Stimulated activated CD4-positive, alpha-beta T cell treated with anti-CD3 and anti-CD28 coated beads, TNF-alpha, amount 100 ng/mL, for 1 hour (primary cell): ENCODE data around the gene DBN1.

Source experiments
- DNase-seq, 3 donors: peaks; one replicate each; pipeline ENCODE4 v3.0.0-alpha.2; 2020; ENCODE audit warnings: low read depth in 3 of 3, low spot score in 1 of 3

DBN1 gene

GRCh38 chr5:177473443-177474001 is at the start of gene DBN1:
Gene DBN1 (minus strand): TSS chr5:177473634. CDS start chr5:177473521, 113 bp downstream.
- DNase-seq, result no peak

GRCh38 chr5:177520916-177521513 is 47.6 kb upstream of the DBN1 start:
- no peak for DNase-seq

- no peak for DNase-seq
These were observed 46.8 kb upstream of the DBN1 start for GRCh38 chr5:177520271-177520670.

- no peak for DNase-seq
These were observed 46.2 kb upstream of the DBN1 start for GRCh38 chr5:177519463-177520235.

- DNase-seq, result peak; percentile 84 to 91 (median 88)
These were observed 43.5 kb upstream of the DBN1 start, which contains the start of gene DDX41 for GRCh38 chr5:177516601-177517568. Gene DDX41 (minus strand): TSS chr5:177516961. CDS start chr5:177516945, 16 bp downstream.

- no peak for DNase-seq
These were observed 42.1 kb upstream of the DBN1 start for GRCh38 chr5:177515580-177515979.

GRCh38 chr5:177514541-177514940 is 41.1 kb upstream of the DBN1 start:
- no peak for DNase-seq

GRCh38 chr5:177513500-177513899 is 40.1 kb upstream of the DBN1 start:
- no peak for DNase-seq

GRCh38 chr5:177512736-177513380 is 39.4 kb upstream of the DBN1 start:
- DNase-seq, result no peak

- DNase-seq, result no peak
These were observed 38.6 kb upstream of the DBN1 start for GRCh38 chr5:177511796-177512675.

- no peak for DNase-seq
These were observed 37.7 kb upstream of the DBN1 start for GRCh38 chr5:177511181-177511580.

- DNase-seq, result no peak
These were observed 37.2 kb upstream of the DBN1 start for GRCh38 chr5:177510567-177511053.

- no peak for DNase-seq
These were observed 36.6 kb upstream of the DBN1 start for GRCh38 chr5:177509991-177510566.

- DNase-seq, result no peak
These were observed 36.0 kb upstream of the DBN1 start, which contains the start of gene DOK3 for GRCh38 chr5:177509381-177509951. Gene DOK3 (minus strand): TSS chr5:177509826. CDS start chr5:177509540, 286 bp downstream.

GRCh38 chr5:177508837-177509236 is 35.4 kb upstream of the DBN1 start:
- no peak for DNase-seq

- DNase-seq, result no peak
These were observed 34.8 kb upstream of the DBN1 start for GRCh38 chr5:177508221-177508611.

- DNase-seq, result no peak
These were observed 34.3 kb upstream of the DBN1 start for GRCh38 chr5:177507596-177508220.

GRCh38 chr5:177507165-177507564 is 33.7 kb upstream of the DBN1 start:
- no peak for DNase-seq
